Hepatocyte (in vitro differentiated cells): Measurements from ENCODE around the gene ALX3. TPM values are rescaled to one million over a fixed set of nuclear protein-coding genes. Genes with fewer than 3 reads are reported as not detected.

Experiments
- DNase-seq: peaks from one replicate; pipeline ENCODE4 v3.0.0-alpha.2; 2016; ENCODE audit warnings: low spot score
- H2AFZ ChIP-seq: fragments of 200-600 bp; sonication (generic); 2 replicates; pipeline ENCODE4 v1.6.0; 2016; ENCODE audit warnings: antibody characterized with exemption, mild to moderate bottlenecking
- H3K27ac ChIP-seq: fragments of 200-600 bp; sonication (generic); 2 replicates; pipeline ENCODE4 v1.5.1; 2016; ENCODE audit warnings: mild to moderate bottlenecking
- H3K27me3 ChIP-seq: fragments of 200-600 bp; sonication (generic); 2 replicates; pipeline ENCODE4 v1.6.1; 2016
- H3K36me3 ChIP-seq: fragments of 200-600 bp; sonication (generic); replicated peaks from 2 replicates; pipeline ENCODE4 v1.5.1; 2016; ENCODE audit warnings: low read depth; ENCODE audit not compliant: insufficient read depth
- H3K4me1 ChIP-seq: fragments of 200-600 bp; sonication (generic); 2 replicates; pipeline ENCODE4 v1.5.1; 2016; ENCODE audit warnings: mild to moderate bottlenecking, moderate library complexity; ENCODE audit not compliant: insufficient read depth
- H3K4me2 ChIP-seq: fragments of 200-600 bp; sonication (generic); 2 replicates; pipeline ENCODE4 v1.6.0; 2016
- H3K4me3 ChIP-seq: fragments of 200-600 bp; sonication (generic); 2 replicates; pipeline ENCODE4 v1.5.1; 2016; ENCODE audit warnings: mild to moderate bottlenecking
- H3K79me2 ChIP-seq: fragments of 200-600 bp; sonication (generic); 2 replicates; pipeline ENCODE4 v1.6.0; 2017; ENCODE audit warnings: mild to moderate bottlenecking
- H3K9me2 ChIP-seq: fragments of 200-600 bp; sonication (generic); replicated peaks from 2 replicates; pipeline ENCODE4 v1.6.0; 2017; ENCODE audit warnings: mild to moderate bottlenecking; ENCODE audit not compliant: insufficient read depth
- H3K9me3 ChIP-seq: fragments of 200-600 bp; sonication (generic); 2 replicates; pipeline ENCODE4 v1.5.1; 2016; ENCODE audit warnings: low read depth, mild to moderate bottlenecking
- H4K20me1 ChIP-seq: fragments of 200-600 bp; sonication (generic); 2 replicates; pipeline ENCODE4 v1.6.0; 2016; ENCODE audit warnings: mild to moderate bottlenecking; ENCODE audit not compliant: insufficient read depth, poor library complexity, severe bottlenecking
- CTCF ChIP-seq: fragments of 200-600 bp; sonication (generic); IDR thresholded peaks from 2 replicates; pipeline ENCODE4 v1.5.1; 2016; ENCODE audit warnings: antibody characterized with exemption, mild to moderate bottlenecking; ENCODE audit not compliant: poor library complexity
- EZH2 ChIP-seq: fragments of 200-600 bp; sonication (generic); IDR thresholded peaks from 2 replicates; pipeline ENCODE4 v1.6.1; 2016; ENCODE audit warnings: antibody characterized with exemption, mild to moderate bottlenecking, borderline replicate concordance
- EZH2phosphoT487 ChIP-seq: fragments of 200-600 bp; sonication (generic); IDR thresholded peaks from one replicate; pipeline ENCODE4 v1.6.1; 2018; ENCODE audit warnings: antibody characterized with exemption, mild to moderate bottlenecking, low read depth, moderate library complexity; ENCODE audit not compliant: unreplicated experiment, severe bottlenecking
- WGBS: methylation state at CpG from one replicate; pipeline ENCODE4 v1.1.6; 2016; ENCODE audit warnings: low lambda C conversion rate; ENCODE audit errors: missing lambda C conversion rate; 5-methylcytosine and 5-hydroxymethylcytosine counted together
- polyA plus RNA-seq: library from polyadenylated mRNA; unstranded; fragments of >200 nt; fragmentation: Nextera tagmentation; extraction: Ambion mirVana; gene quantifications from 2 replicates; pipeline ENCODE4 v1.2.1, GENCODE V29; 2016
- total RNA-seq: library from RNA; depleted of rRNA; stranded (reverse); fragments of >200 nt; gene quantifications from 2 replicates; pipeline ENCODE4 v1.2.3, GENCODE V29; 2014

ALX3 gene
- total and polyA plus RNA-seq, 2 experiments from 2014 or later = 0.27 to 0.92 TPM

- Histone ChIP-seq H3K79me2 (no peaks in the 10 kb centered on the region), H4K20me1 (no peaks in the 10 kb centered on the region), H3K27me3 (no peaks in the 10 kb centered on the region), H3K9me2 (no peaks in the 10 kb centered on the region), H3K4me3 (no peak overlapping the region), H2AFZ (no peak overlapping the region), H3K4me2 (no peak overlapping the region), H3K27ac (no peak overlapping the region), H3K9me3 (no peaks in the 10 kb centered on the region), H3K4me1 (no peaks in the 10 kb centered on the region), H3K36me3 (no peaks in the 10 kb centered on the region)
- TF ChIP-seq CTCF (no peak), EZH2phosphoT487 (no peak)
- no peak for DNase-seq
- WGBS = 93% methylated on average over 1 of the region's 1 CpG
Measured at GRCh38 chr1:110019770-110020169, 50.7 kb downstream of the ALX3 start.

- over 99% methylated on average over 9 of the region's 9 CpGs for WGBS
- Histone ChIP-seq H3K4me1 (no peaks in the 10 kb centered on the region), H3K27me3 (no peaks in the 10 kb centered on the region), H3K4me2 (no peak overlapping the region), H3K4me3 (no peak overlapping the region), H2AFZ (no peak overlapping the region), H3K27ac (no peak overlapping the region), H3K9me3 (no peaks in the 10 kb centered on the region), H3K79me2 (no peaks in the 10 kb centered on the region), H4K20me1 (no peaks in the 10 kb centered on the region), H3K36me3 (no peaks in the 10 kb centered on the region), H3K9me2 (no peaks in the 10 kb centered on the region)
- DNase-seq = no peak
- TF ChIP-seq CTCF (no peak), EZH2phosphoT487 (no peak), EZH2 (no peak)
Measured at GRCh38 chr1:110018396-110018795, 52.1 kb downstream of the ALX3 start.

DNA sequence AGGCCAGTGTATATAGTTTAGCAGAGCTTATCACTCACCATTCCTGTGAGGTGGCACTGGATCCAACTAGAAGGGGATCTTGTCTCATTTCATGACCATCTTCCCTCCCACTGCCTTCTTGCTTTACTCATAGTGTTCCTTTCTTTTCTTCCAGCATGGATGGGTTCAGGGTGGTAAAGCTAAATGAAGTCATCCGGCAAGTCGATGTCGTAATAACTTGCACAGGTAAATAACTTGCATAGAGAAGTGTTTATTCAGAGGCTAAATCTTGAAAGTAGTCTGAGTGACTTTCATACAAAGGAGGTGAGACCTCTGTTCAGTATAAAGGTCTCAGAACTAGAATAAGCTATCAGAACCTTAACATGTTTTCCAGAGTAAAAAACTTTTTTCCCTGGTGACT, 52.7 kb downstream of the ALX3 start:
- TF ChIP-seq EZH2 (no peak), CTCF (no peak), EZH2phosphoT487 (no peak)
- H3K9me3 ChIP-seq = no peaks in the 10 kb centered on the region
- no peaks in the 10 kb centered on the region for H3K4me1 ChIP-seq
- H3K79me2 ChIP-seq = no peaks in the 10 kb centered on the region
- H3K4me3 ChIP-seq = no peak overlapping the region
- no peak overlapping the region for H2AFZ ChIP-seq
- no peak for DNase-seq
- H3K36me3 ChIP-seq = no peaks in the 10 kb centered on the region
- H3K4me2 ChIP-seq = no peak overlapping the region
- WGBS = 93% methylated on average over 3 of the region's 3 CpGs
- no peaks in the 10 kb centered on the region for H3K9me2 ChIP-seq
- H4K20me1 ChIP-seq = no peaks in the 10 kb centered on the region
- no peak overlapping the region for H3K27ac ChIP-seq
- H3K27me3 ChIP-seq = no peaks in the 10 kb centered on the region

- DNase-seq = peak; percentile 54
- H3K79me2 ChIP-seq = peaks cover 25% of the 10 kb centered on the region
- H3K27ac ChIP-seq = peak overlapping the region; percentile 18
- 64% methylated on average over 6 of the region's 6 CpGs for WGBS
- no peaks in the 10 kb centered on the region for H3K9me3 ChIP-seq
- no peaks in the 10 kb centered on the region for H3K27me3 ChIP-seq
- H2AFZ ChIP-seq = no peak overlapping the region
- no peak overlapping the region for H3K4me2 ChIP-seq
- no peaks in the 10 kb centered on the region for H3K36me3 ChIP-seq
- no peaks in the 10 kb centered on the region for H3K9me2 ChIP-seq
- TF ChIP-seq CTCF (no peak), EZH2phosphoT487 (no peak), EZH2 (no peak)
- no peaks in the 10 kb centered on the region for H4K20me1 ChIP-seq
- H3K4me3 ChIP-seq = no peak overlapping the region
- peaks cover 5% of the 10 kb centered on the region for H3K4me1 ChIP-seq
Measured at GRCh38 chr1:110012100-110012780, 58.2 kb downstream of the ALX3 start.
